HepG2 (cell line): Measurements from ENCODE around the gene SRD5A1. TPM values are rescaled to one million over a fixed set of nuclear protein-coding genes. Genes with fewer than 3 reads are reported as not detected.
A peak's percentile ranks its signal among the peaks of the same experiment; 100 is the strongest.

Experiments used
- CCAR2 ChIP-seq: fragments of 200-400 bp; formaldehyde crosslinking; optimal IDR thresholded peaks from 2 replicates; pipeline ENCODE3; 2018; ENCODE audit warnings: low read depth, mild to moderate bottlenecking, low read length, moderate library complexity
- CHD2 ChIP-seq: IDR thresholded peaks from 2 replicates; pipeline ENCODE4 v1.6.1; 2011; ENCODE audit warnings: low read depth, low read length, improper control_type of control experiment
- FIP1L1 ChIP-seq: fragments of 200-400 bp; formaldehyde crosslinking; IDR thresholded peaks from 2 replicates; pipeline ENCODE4 v1.6.1; 2018; ENCODE audit warnings: low read depth, mild to moderate bottlenecking, low read length, moderate library complexity, borderline replicate concordance; ENCODE audit not compliant: insufficient read depth
- FOXA1 ChIP-seq, 2 experiments: fragments of 450-650 bp in 1 of 2; sonication (generic) in 1 of 2; formaldehyde crosslinking in 1 of 2; IDR thresholded peaks; 2 replicates each; pipeline versions ENCODE4 v1.4.0 to v1.6.1; 2016 to 2020; ENCODE audit warnings: missing genetic modification reagents in 1 of 2
- KMT2A ChIP-seq: sonication (generic); formaldehyde crosslinking; IDR thresholded peaks from 2 replicates; pipeline ENCODE4 v1.4.0; 2020; ENCODE audit warnings: missing genetic modification reagents
- MEIS2 ChIP-seq: sonication (generic); formaldehyde crosslinking; IDR thresholded peaks from 2 replicates; pipeline ENCODE4 v1.9.0; 2021; ENCODE audit warnings: mild to moderate bottlenecking, missing genetic modification reagents
- NCOR1 ChIP-seq: fragments of 200-600 bp; sonication (generic); IDR thresholded peaks from 2 replicates; pipeline ENCODE4 v1.7.0; 2017; ENCODE audit warnings: antibody characterized with exemption, low read length, borderline replicate concordance
- SIX4 ChIP-seq: sonication (generic); formaldehyde crosslinking; IDR thresholded peaks from 2 replicates; pipeline ENCODE4 v1.4.0; 2020; ENCODE audit warnings: missing genetic modification reagents
- SMAD9 ChIP-seq: sonication (generic); formaldehyde crosslinking; IDR thresholded peaks from 2 replicates; pipeline ENCODE4 v1.5.1; 2020; ENCODE audit warnings: mild to moderate bottlenecking, missing genetic modification reagents
- SMARCE1 ChIP-seq: fragments of 450-650 bp; IDR thresholded peaks from 2 replicates; pipeline ENCODE4 v1.6.1; 2017; ENCODE audit warnings: borderline replicate concordance
- ZBTB3 ChIP-seq: sonication (generic); formaldehyde crosslinking; IDR thresholded peaks from 2 replicates; pipeline ENCODE4 v1.4.0; 2020; ENCODE audit warnings: low read depth, mild to moderate bottlenecking, moderate library complexity, missing genetic modification reagents, borderline replicate concordance
- ZFP36L2 ChIP-seq: sonication (generic); formaldehyde crosslinking; IDR thresholded peaks from 2 replicates; pipeline ENCODE4 v1.4.0; 2020; ENCODE audit warnings: missing genetic modification reagents
- ZKSCAN8 ChIP-seq: IDR thresholded peaks from 2 replicates; pipeline ENCODE4 v1.6.1; 2016; ENCODE audit warnings: borderline replicate concordance, missing genetic modification reagents, missing compliant biosample characterization
- ZMAT3 ChIP-seq: sonication (generic); formaldehyde crosslinking; conservative IDR thresholded peaks from 2 replicates; pipeline ENCODE4 v1.7.0; 2021; ENCODE audit warnings: missing genetic modification reagents
- ZNF143 ChIP-seq: sonication (generic); formaldehyde crosslinking; IDR thresholded peaks from 2 replicates; pipeline ENCODE4 v1.4.0; 2020; ENCODE audit warnings: missing genetic modification reagents
- ZNF264 ChIP-seq: sonication (generic); formaldehyde crosslinking; IDR thresholded peaks from 2 replicates; pipeline ENCODE4 v1.4.0; 2020; ENCODE audit warnings: missing genetic modification reagents
- ZNF292 ChIP-seq: sonication (generic); formaldehyde crosslinking; IDR thresholded peaks from 2 replicates; pipeline ENCODE4 v1.8.1; 2022; ENCODE audit warnings: mild to moderate bottlenecking, low read depth, missing genetic modification reagents, borderline replicate concordance
- ZNF343 ChIP-seq: sonication (generic); formaldehyde crosslinking; IDR thresholded peaks from 2 replicates; pipeline ENCODE4 v1.4.0; 2020; ENCODE audit warnings: mild to moderate bottlenecking, missing genetic modification reagents
- ZNF564 ChIP-seq: sonication (generic); formaldehyde crosslinking; IDR thresholded peaks from 2 replicates; pipeline ENCODE4 v1.8.1; 2023; ENCODE audit warnings: mild to moderate bottlenecking, missing genetic modification reagents
- ZNF605 ChIP-seq: sonication (generic); formaldehyde crosslinking; IDR thresholded peaks from 2 replicates; pipeline ENCODE4 v1.8.0; 2022; ENCODE audit warnings: mild to moderate bottlenecking, missing genetic modification reagents
- ZNF749 ChIP-seq: sonication (generic); formaldehyde crosslinking; IDR thresholded peaks from 2 replicates; pipeline ENCODE4 v1.8.0; 2022; ENCODE audit warnings: mild to moderate bottlenecking, missing genetic modification reagents, moderate library complexity, borderline replicate concordance
- ZNF878 ChIP-seq: sonication (generic); formaldehyde crosslinking; IDR thresholded peaks from 2 replicates; pipeline ENCODE4 v1.8.1; 2023; ENCODE audit warnings: mild to moderate bottlenecking, missing genetic modification reagents, moderate library complexity
- ZSCAN29 ChIP-seq: sonication (generic); formaldehyde crosslinking; conservative IDR thresholded peaks from 2 replicates; pipeline ENCODE4 v1.4.0; 2020; ENCODE audit warnings: mild to moderate bottlenecking, missing genetic modification reagents
- polyA plus RNA-seq, 8 experiments: library from polyadenylated mRNA; depleted of rRNA in 3 of 8; stranded (reverse) in 7 of 8; unstranded in 1 of 8; fragments of >200 nt; fragmentation: Illumina TruSeq in 4 of 8; extraction: Trizol in 4 of 8; gene quantifications; 2 replicates each; pipeline versions ENCODE4 v1.2.1 to v1.2.3, GENCODE V29; 2011 to 2016; ENCODE audit warnings: low read depth in 4 of 8, missing spikeins in 1 of 8, mixed read lengths in 1 of 8; ENCODE audit not compliant: insufficient read depth in 1 of 8
- total RNA-seq, 5 experiments: library from RNA; depleted of rRNA; stranded (reverse); fragments of >200 nt; fragmentation: Illumina TruSeq; extraction: Trizol; gene quantifications; 2 replicates each; pipeline ENCODE4 v1.2.3, GENCODE V29; 2016; ENCODE audit warnings: low read depth in 1 of 5
- TF ChIP-seq, protein P1 (sequence below): sonication (generic); formaldehyde crosslinking; IDR thresholded peaks from 2 replicates; pipeline ENCODE4 v1.8.1; 2022; ENCODE audit warnings: mild to moderate bottlenecking, missing genetic modification reagents
- TF ChIP-seq, protein P2 (sequence below): sonication (generic); formaldehyde crosslinking; IDR thresholded peaks from 2 replicates; pipeline ENCODE4 v1.4.0; 2020; ENCODE audit warnings: low read depth, missing genetic modification reagents
- TF ChIP-seq, protein P3 (sequence below): sonication (generic); formaldehyde crosslinking; IDR thresholded peaks from 2 replicates; pipeline ENCODE4 v1.4.0; 2020; ENCODE audit warnings: mild to moderate bottlenecking, missing genetic modification reagents

Gene SRD5A1
- total and polyA plus RNA-seq, 2 of the 13 experiments (the other 11 are each of a cell fraction or from before 2014, with no cell fraction given), result 6.1 to 9.9 TPM

DNA sequence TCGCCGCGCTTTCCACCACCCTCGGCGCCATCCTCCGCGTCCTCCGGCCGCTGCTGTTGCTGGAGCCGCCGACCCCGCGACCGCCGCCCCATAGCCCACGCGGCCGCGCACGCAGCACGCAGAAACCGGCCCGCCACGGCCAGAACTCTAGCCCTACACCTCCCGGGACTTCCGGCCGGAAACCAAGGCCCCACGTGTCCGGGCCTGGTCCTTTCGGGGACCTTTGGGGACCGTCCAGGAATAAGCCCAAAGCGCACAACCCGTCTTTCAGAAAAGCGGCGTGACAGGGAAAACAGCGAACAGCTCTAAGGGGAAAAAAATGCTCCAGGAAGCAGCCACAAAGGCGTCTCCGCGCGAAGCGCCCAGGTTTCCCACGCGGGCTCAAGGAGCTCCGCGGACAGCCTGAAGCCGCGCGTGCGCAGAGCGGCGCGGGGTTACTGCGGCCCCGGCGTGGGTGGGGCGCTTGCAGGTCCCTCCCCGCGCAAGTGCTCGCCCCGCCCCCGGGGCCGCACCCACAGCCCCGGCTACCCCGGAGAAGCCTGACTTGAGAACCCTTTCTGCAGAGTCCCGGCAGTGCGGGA is at the start of gene SRD5A1, which contains the start of gene NSUN2 (continued):
- TF ChIP-seq, protein P1, sequence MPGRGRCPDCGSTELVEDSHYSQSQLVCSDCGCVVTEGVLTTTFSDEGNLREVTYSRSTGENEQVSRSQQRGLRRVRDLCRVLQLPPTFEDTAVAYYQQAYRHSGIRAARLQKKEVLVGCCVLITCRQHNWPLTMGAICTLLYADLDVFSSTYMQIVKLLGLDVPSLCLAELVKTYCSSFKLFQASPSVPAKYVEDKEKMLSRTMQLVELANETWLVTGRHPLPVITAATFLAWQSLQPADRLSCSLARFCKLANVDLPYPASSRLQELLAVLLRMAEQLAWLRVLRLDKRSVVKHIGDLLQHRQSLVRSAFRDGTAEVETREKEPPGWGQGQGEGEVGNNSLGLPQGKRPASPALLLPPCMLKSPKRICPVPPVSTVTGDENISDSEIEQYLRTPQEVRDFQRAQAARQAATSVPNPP, result no peak
- TF ChIP-seq SMAD9 (CRISPR knock-in tag), result no peak
- TF ChIP-seq KMT2A (CRISPR knock-in tag), result no peak; the same call in 1 of the 2 replicates
- no peak for TF ChIP-seq SMARCE1
- TF ChIP-seq SIX4 (CRISPR knock-in tag), result no peak
- TF ChIP-seq FIP1L1, result no peak
- TF ChIP-seq ZNF878 (CRISPR knock-in tag), result no peak
- no peak for TF ChIP-seq ZBTB3 (CRISPR knock-in tag)
- TF ChIP-seq ZNF264 (CRISPR knock-in tag), result no peak
- TF ChIP-seq ZNF564 (CRISPR knock-in tag), result no peak
- no peak for TF ChIP-seq ZSCAN29 (CRISPR knock-in tag)
- TF ChIP-seq ZMAT3 (CRISPR knock-in tag), result no peak
- no peak for TF ChIP-seq ZNF292 (CRISPR knock-in tag)
- TF ChIP-seq ZFP36L2 (CRISPR knock-in tag), result no peak
- TF ChIP-seq NCOR1, result no peak
- no peak for TF ChIP-seq ZNF143 (CRISPR knock-in tag)
- no peak for TF ChIP-seq ZNF343 (CRISPR knock-in tag)
- TF ChIP-seq CHD2, result no peak
- no peak for TF ChIP-seq ZKSCAN8 (CRISPR knock-in tag)
- TF ChIP-seq, protein P2, sequence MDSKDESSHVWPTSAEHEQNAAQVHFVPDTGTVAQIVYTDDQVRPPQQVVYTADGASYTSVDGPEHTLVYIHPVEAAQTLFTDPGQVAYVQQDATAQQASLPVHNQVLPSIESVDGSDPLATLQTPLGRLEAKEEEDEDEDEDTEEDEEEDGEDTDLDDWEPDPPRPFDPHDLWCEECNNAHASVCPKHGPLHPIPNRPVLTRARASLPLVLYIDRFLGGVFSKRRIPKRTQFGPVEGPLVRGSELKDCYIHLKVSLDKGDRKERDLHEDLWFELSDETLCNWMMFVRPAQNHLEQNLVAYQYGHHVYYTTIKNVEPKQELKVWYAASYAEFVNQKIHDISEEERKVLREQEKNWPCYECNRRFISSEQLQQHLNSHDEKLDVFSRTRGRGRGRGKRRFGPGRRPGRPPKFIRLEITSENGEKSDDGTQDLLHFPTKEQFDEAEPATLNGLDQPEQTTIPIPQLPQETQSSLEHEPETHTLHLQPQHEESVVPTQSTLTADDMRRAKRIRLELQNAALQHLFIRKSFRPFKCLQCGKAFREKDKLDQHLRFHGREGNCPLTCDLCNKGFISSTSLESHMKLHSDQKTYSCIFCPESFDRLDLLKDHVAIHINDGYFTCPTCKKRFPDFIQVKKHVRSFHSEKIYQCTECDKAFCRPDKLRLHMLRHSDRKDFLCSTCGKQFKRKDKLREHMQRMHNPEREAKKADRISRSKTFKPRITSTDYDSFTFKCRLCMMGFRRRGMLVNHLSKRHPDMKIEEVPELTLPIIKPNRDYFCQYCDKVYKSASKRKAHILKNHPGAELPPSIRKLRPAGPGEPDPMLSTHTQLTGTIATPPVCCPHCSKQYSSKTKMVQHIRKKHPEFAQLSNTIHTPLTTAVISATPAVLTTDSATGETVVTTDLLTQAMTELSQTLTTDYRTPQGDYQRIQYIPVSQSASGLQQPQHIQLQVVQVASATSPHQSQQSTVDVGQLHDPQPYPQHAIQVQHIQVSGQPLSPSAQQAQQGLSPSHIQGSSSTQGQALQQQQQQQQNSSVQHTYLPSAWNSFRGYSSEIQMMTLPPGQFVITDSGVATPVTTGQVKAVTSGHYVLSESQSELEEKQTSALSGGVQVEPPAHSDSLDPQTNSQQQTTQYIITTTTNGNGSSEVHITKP, result no peak
- TF ChIP-seq CCAR2, result no peak
- no peak for TF ChIP-seq FOXA1 (IDR thresholded peaks at IDR 0.05)
- no peak for TF ChIP-seq FOXA1 (CRISPR knock-in tag; IDR thresholded peaks at IDR 0.05)
- TF ChIP-seq, protein P3, sequence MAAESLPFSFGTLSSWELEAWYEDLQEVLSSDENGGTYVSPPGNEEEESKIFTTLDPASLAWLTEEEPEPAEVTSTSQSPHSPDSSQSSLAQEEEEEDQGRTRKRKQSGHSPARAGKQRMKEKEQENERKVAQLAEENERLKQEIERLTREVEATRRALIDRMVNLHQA (CRISPR knock-in tag), result no peak
- peak; percentile 28; the same call in 1 of the 2 replicates for TF ChIP-seq ZNF605 (CRISPR knock-in tag)
- TF ChIP-seq MEIS2 (CRISPR knock-in tag), result no peak
- 0 out of 2 replicates have a peak, but pooled peaks have one; percentile 44 for TF ChIP-seq ZNF749 (CRISPR knock-in tag)
